Parathyroid adenoma (tissue), 2 donors: Measurements from ENCODE around the gene NAV3.
"Not testable (repeated sequence)": the region's sequence is repeated elsewhere in the genome, so short reads cannot be mapped to it uniquely, and the experiment has no call there.

Experiments used
- H2AFZ ChIP-seq: fragments of 300-600 bp; sonication (generic); one replicate; pipeline ENCODE4 v1.7.0; 2017; ENCODE audit warnings: antibody characterized with exemption, mild to moderate bottlenecking
- H3K27ac ChIP-seq: fragments of 300-600 bp; sonication (generic); one replicate; pipeline ENCODE4 v1.7.0; 2017
- H3K27me3 ChIP-seq: fragments of 300-600 bp; sonication (generic); one replicate; pipeline ENCODE4 v1.7.0; 2017; ENCODE audit warnings: low read length; ENCODE audit not compliant: control insufficient read depth, insufficient read depth
- H3K36me3 ChIP-seq: fragments of 300-600 bp; sonication (generic); one replicate; pipeline ENCODE4 v1.7.0; 2017; ENCODE audit warnings: low read length; ENCODE audit not compliant: control insufficient read depth, insufficient read depth
- H3K4me1 ChIP-seq: fragments of 300-600 bp; sonication (generic); one replicate; pipeline ENCODE4 v1.7.0; 2017; ENCODE audit warnings: control low read depth
- H3K4me2 ChIP-seq: fragments of 300-600 bp; sonication (generic); one replicate; pipeline ENCODE4 v1.7.0; 2017; ENCODE audit warnings: low read length
- H3K4me3 ChIP-seq: fragments of 300-600 bp; sonication (generic); one replicate; pipeline ENCODE4 v1.7.0; 2017; ENCODE audit warnings: low read depth, low read length
- H3K79me2 ChIP-seq: fragments of 300-600 bp; sonication (generic); one replicate; pipeline ENCODE4 v1.7.0; 2017; ENCODE audit warnings: control low read depth
- H3K9ac ChIP-seq: fragments of 300-600 bp; sonication (generic); one replicate; pipeline ENCODE4 v1.7.0; 2017; ENCODE audit warnings: mild to moderate bottlenecking
- H3K9me3 ChIP-seq: fragments of 300-600 bp; sonication (generic); one replicate; pipeline ENCODE4 v1.7.0; 2017; ENCODE audit warnings: low read length; ENCODE audit not compliant: control insufficient read depth
- TF ChIP-seq, protein P1 (sequence below): fragments of 300-600 bp; sonication (generic); IDR thresholded peaks from one replicate; pipeline ENCODE4 v1.7.0; 2017; ENCODE audit warnings: antibody characterized with exemption, mild to moderate bottlenecking
- donor health status: primary hyperparathyroidism.

The NAV3 gene

DNA sequence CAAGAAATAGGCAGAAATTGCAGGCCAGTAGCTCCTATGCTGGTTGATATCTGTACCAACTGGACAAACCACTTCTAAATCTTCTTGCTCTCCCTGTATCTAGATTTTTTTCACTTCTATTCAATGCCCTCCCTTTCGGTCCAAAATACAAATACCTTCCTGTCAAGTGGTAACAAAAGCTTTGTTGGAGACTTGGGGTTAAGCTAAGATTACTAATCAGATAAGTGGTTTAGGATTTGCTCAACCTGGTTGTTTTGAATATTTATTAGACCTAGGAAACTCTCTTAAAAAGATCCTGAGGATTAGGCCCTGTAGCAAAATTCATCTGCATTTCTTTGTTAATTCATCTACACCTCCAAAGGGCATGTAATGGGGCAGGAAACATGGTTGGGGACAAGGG lies 410.1 kb downstream of the NAV3 start:
- no peaks in the 10 kb centered on the region for H3K4me1 ChIP-seq
- H3K9ac ChIP-seq, result no peak overlapping the region
- TF ChIP-seq, protein P1, sequence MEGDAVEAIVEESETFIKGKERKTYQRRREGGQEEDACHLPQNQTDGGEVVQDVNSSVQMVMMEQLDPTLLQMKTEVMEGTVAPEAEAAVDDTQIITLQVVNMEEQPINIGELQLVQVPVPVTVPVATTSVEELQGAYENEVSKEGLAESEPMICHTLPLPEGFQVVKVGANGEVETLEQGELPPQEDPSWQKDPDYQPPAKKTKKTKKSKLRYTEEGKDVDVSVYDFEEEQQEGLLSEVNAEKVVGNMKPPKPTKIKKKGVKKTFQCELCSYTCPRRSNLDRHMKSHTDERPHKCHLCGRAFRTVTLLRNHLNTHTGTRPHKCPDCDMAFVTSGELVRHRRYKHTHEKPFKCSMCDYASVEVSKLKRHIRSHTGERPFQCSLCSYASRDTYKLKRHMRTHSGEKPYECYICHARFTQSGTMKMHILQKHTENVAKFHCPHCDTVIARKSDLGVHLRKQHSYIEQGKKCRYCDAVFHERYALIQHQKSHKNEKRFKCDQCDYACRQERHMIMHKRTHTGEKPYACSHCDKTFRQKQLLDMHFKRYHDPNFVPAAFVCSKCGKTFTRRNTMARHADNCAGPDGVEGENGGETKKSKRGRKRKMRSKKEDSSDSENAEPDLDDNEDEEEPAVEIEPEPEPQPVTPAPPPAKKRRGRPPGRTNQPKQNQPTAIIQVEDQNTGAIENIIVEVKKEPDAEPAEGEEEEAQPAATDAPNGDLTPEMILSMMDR, result no peak
- no peak overlapping the region for H3K4me2 ChIP-seq
- H3K4me3 ChIP-seq, result no peak overlapping the region
- H3K27me3 ChIP-seq, result no peaks in the 10 kb centered on the region
- H2AFZ ChIP-seq, result no peak overlapping the region
- H3K36me3 ChIP-seq, result no peaks in the 10 kb centered on the region
- no peaks in the 10 kb centered on the region for H3K9me3 ChIP-seq
- no peaks in the 10 kb centered on the region for H3K79me2 ChIP-seq
- H3K27ac ChIP-seq, result no peak overlapping the region

DNA sequence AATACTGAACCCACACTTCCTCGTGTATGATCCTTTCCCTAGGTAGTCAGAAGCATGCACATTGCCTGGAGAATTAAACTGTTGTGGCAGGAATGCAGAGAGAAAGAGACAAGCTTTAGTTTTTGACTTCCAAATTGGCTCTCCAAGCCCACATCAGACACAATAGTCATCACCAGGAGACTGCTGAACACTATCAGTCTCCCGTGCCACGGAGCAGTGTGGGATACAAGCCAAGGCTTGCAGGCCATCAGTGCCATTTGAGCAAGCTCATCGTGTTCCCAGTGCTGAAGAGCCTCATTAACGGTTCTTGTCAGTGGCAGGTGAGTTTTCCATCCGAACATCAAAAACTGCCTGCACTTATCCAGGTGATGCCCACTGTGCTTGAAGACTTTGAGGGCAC lies 410.8 kb downstream of the NAV3 start:
- Histone ChIP-seq H3K4me2 (no peak overlapping the region), H3K27me3 (no peaks in the 10 kb centered on the region), H3K9me3 (no peaks in the 10 kb centered on the region), H3K36me3 (no peaks in the 10 kb centered on the region), H2AFZ (no peak overlapping the region), H3K4me1 (no peaks in the 10 kb centered on the region), H3K9ac (no peak overlapping the region), H3K4me3 (no peak overlapping the region), H3K79me2 (no peaks in the 10 kb centered on the region), H3K27ac (no peak overlapping the region)
- TF ChIP-seq, protein P1, result no peak

DNA sequence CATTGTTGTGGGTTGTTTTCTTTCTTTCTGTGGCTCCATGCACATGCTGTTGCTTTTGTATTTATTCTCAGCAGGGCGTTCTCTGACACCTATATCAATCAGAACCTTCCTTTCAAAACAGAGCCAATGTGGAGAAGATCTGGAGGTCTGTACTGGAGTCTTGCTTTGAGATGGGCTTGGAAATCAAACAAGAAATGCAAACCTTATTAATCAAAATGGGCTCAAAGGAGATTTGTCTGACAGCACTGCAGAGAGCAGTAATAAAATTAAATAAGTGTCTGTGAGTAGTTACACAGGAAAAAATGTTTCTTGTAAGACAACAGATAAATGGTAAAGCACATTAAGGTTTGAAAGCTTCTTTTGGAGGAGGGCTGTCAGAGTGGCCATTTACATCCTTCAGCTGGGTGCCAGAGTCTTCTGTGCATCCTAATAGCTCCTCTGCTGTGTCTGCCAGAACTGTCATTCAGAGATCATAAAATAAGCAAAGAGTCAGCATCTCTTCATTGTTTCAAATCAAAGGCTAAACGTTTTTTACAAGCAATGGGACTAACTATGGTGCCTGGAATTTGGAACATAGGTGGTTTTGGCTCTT lies 414.3 kb downstream of the NAV3 start:
- Histone ChIP-seq H3K9me3 (no peaks in the 10 kb centered on the region), H3K9ac (no peak overlapping the region), H3K79me2 (no peaks in the 10 kb centered on the region), H3K4me1 (no peaks in the 10 kb centered on the region), H3K27ac (no peak overlapping the region), H2AFZ (no peak overlapping the region), H3K36me3 (no peaks in the 10 kb centered on the region), H3K27me3 (no peaks in the 10 kb centered on the region), H3K4me3 (no peak overlapping the region), H3K4me2 (no peak overlapping the region)
- TF ChIP-seq, protein P1, result no peak

DNA sequence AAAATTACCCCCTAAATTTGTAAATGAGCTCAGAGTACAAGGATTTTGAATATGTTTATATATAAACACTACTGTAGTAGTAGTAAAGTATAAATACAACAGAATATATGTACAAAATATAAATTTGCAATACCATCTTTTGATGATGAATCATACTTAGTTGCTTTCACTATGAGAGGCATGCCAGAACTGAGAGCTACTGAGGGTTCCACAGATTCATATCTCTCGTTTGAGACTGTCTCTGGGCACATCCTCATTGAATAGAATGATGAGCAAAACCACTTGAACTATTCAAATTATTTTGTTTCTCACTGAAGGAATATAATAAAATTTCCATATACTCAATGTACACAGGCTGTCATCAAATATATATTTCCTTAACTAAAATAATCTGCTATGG lies 417.6 kb downstream of the NAV3 start:
- Histone ChIP-seq H2AFZ (no peak overlapping the region), H3K27ac (no peak overlapping the region), H3K27me3 (no peaks in the 10 kb centered on the region), H3K4me1 (no peaks in the 10 kb centered on the region), H3K79me2 (no peaks in the 10 kb centered on the region), H3K4me2 (no peak overlapping the region), H3K9me3 (no peaks in the 10 kb centered on the region), H3K9ac (no peak overlapping the region), H3K36me3 (no peaks in the 10 kb centered on the region), H3K4me3 (no peak overlapping the region)
- TF ChIP-seq, protein P1, result no peak

DNA sequence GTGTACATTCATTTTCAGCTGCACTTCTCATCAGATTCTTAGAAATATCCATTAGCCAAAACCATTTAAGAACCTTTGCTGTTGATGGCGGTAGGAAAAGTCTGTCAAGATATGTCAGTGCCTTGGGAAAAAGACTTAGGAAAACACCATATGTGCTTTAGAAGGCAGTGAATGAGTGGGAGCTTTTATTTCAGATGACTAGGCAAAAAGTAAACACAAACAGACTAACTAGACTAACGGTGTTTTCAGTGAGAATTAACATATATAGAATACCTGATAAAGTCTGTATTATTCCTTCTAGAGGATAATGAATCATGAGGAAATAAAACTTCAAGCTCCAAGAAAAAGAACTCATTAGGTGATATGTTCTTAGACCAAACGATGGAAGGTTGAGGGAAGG lies 418.9 kb downstream of the NAV3 start:
- TF ChIP-seq, protein P1, result no peak
- H2AFZ ChIP-seq, result no peak overlapping the region
- H3K27ac ChIP-seq, result no peak overlapping the region
- H3K4me3 ChIP-seq, result no peak overlapping the region
- no peaks in the 10 kb centered on the region for H3K4me1 ChIP-seq
- no peaks in the 10 kb centered on the region for H3K9me3 ChIP-seq
- no peaks in the 10 kb centered on the region for H3K27me3 ChIP-seq
- H3K79me2 ChIP-seq, result no peaks in the 10 kb centered on the region
- no peak overlapping the region for H3K4me2 ChIP-seq
- H3K36me3 ChIP-seq, result no peaks in the 10 kb centered on the region
- no peak overlapping the region for H3K9ac ChIP-seq

DNA sequence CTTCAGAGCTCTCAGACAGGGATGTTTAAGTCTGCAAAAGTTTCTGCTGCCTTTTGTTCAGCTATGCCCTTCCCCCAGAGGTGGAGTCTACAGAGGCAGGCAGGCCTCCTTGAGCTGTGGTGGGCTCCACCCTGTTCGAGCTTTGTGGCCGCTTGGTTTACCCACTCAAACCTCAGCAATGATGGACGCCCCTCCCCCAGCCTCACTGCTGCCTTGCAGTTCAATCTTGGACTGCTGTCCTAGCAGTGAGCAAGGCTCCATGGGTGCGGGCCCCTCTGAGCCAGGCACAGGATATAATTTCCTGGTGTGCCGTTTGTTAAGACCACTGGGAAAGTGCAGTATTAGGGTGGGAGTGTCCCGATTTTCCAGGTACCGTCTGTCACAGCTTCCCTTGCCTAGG lies 427.0 kb downstream of the NAV3 start:
- not testable (repeated sequence) for H3K4me2 ChIP-seq, H3K27me3 ChIP-seq, H3K4me1 ChIP-seq, H3K4me3 ChIP-seq, H3K36me3 ChIP-seq, H3K79me2 ChIP-seq, H2AFZ ChIP-seq, H3K9ac ChIP-seq, H3K27ac ChIP-seq, H3K9me3 ChIP-seq
